ENCODE results near the gene IGF1. TPM values are rescaled to one million over a fixed set of nuclear protein-coding genes. Genes with fewer than 3 reads are reported as not detected.

The IGF1 gene
- total and polyA plus RNA-seq, 10 of the 15 experiments (the other 5 are each of a cell fraction or from before 2014, with no cell fraction given), result 2.4 to 9.2 (median 3.5) TPM

GRCh38 chr12:102401087-102401486 lies 79.3 kb downstream of the IGF1 start:
- in situ Hi-C loops (cut with MboI) (no loop called here), intact Hi-C loops (cut with micrococcal nuclease; ENCODE audit: unreplicated experiment) (no loop called here)
- H4K20me1 ChIP-seq (ENCODE audit: control insufficient read depth, insufficient read depth), result no peaks in the 10 kb centered on the region
- H3K27me3 ChIP-seq (replicated peaks in 1 of 2; ENCODE audit: control insufficient read depth in 2 of 2, insufficient read depth in 2 of 2, low read length in 1 of 2), result no peaks in the 10 kb centered on the region
- FAIRE-seq (no peak), ATAC-seq (no peak), DNase-seq (ENCODE audit: low read depth, low spot score) (no peak)
- BruUV-seq (replicated peaks), result no TSS peak
- no peaks in the 10 kb centered on the region for H3K36me3 ChIP-seq (ENCODE audit: control insufficient read depth in 2 of 2, insufficient read depth in 2 of 2, low read length in 1 of 2)
- H3K4me1 ChIP-seq (ENCODE audit: control insufficient read depth, insufficient read depth, low read length), result peaks cover 4% of the 10 kb centered on the region; the same call in 1 of the 2 replicates
- H3K9me3 ChIP-seq (replicated peaks; ENCODE audit: control insufficient read depth, insufficient read depth, low read length), result no peaks in the 10 kb centered on the region
- H3K4me2 ChIP-seq (ENCODE audit: control insufficient read depth, insufficient read depth), result no peak overlapping the region
- TF ChIP-seq, protein P1, sequence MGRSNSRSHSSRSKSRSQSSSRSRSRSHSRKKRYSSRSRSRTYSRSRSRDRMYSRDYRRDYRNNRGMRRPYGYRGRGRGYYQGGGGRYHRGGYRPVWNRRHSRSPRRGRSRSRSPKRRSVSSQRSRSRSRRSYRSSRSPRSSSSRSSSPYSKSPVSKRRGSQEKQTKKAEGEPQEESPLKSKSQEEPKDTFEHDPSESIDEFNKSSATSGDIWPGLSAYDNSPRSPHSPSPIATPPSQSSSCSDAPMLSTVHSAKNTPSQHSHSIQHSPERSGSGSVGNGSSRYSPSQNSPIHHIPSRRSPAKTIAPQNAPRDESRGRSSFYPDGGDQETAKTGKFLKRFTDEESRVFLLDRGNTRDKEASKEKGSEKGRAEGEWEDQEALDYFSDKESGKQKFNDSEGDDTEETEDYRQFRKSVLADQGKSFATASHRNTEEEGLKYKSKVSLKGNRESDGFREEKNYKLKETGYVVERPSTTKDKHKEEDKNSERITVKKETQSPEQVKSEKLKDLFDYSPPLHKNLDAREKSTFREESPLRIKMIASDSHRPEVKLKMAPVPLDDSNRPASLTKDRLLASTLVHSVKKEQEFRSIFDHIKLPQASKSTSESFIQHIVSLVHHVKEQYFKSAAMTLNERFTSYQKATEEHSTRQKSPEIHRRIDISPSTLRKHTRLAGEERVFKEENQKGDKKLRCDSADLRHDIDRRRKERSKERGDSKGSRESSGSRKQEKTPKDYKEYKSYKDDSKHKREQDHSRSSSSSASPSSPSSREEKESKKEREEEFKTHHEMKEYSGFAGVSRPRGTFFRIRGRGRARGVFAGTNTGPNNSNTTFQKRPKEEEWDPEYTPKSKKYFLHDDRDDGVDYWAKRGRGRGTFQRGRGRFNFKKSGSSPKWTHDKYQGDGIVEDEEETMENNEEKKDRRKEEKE (IDR thresholded peaks at IDR 0.05), result no peak
- TF ChIP-seq ZZZ3 (IDR thresholded peaks at IDR 0.05; ENCODE audit: control insufficient read depth, insufficient read length, low read depth) (no peak), SREBF1 (IDR thresholded peaks at IDR 0.05; ENCODE audit: low read length) (no peak), EP300 (IDR thresholded peaks at IDR 0.05; ENCODE audit: borderline replicate concordance in 1 of 2, control insufficient read depth in 1 of 2, low read depth in 2 of 2, low read length in 2 of 2) (no peak), MYC (IDR thresholded peaks at IDR 0.05; ENCODE audit: insufficient read depth, insufficient read length, insufficient replicate concordance, low read length, severe bottlenecking) (no peak)
- ChIA-PET CTCF (interaction anchor here (0.7 kb wide), 1 partner anchor 431 kb away, joined by 3 read pairs; no protein-coding TSS in a partner anchor), RAD21 (ENCODE audit: unreplicated experiment) (interaction anchor here (0.6 kb wide), 1 partner anchor 15 kb away, joined by 3 read pairs; no protein-coding TSS in a partner anchor), POLR2A (no interaction called here), SMC1A (ENCODE audit: uncharacterized antibody, unreplicated experiment) (interaction anchor here (2.0 kb wide), 1 partner anchor 83 kb away, joined by 4 read pairs; no protein-coding TSS in a partner anchor)
- no peak overlapping the region for H2AFZ ChIP-seq (ENCODE audit: control insufficient read depth, low read depth, low read length)
- H3K79me2 ChIP-seq (ENCODE audit: control insufficient read depth, insufficient read depth, low read length), result no peaks in the 10 kb centered on the region
- H3K4me3 ChIP-seq, result no peak overlapping the region
- H3K27ac ChIP-seq (ENCODE audit: control insufficient read depth, insufficient read depth), result no peak overlapping the region
- 42% methylated on average over 2 of the region's 2 CpGs for WGBS (ENCODE audit: insufficient coverage, insufficient replicate concordance, low lambda C conversion rate, missing lambda C conversion rate)
- no peak overlapping the region for H3K9ac ChIP-seq (ENCODE audit: control insufficient read depth, insufficient read depth, low read length)
